Inflammatory macrophage treated with lipopolysaccharide for 4 hours (primary cell): ENCODE data around the gene PLCB1.

Experiments
- DNase-seq: peaks from one replicate; pipeline ENCODE4 v3.0.0-alpha.2; 2020

PLCB1 gene

GRCh38 chr20:8858181-8858787, 726.2 kb downstream of the PLCB1 start:
- no peak for DNase-seq

DNA sequence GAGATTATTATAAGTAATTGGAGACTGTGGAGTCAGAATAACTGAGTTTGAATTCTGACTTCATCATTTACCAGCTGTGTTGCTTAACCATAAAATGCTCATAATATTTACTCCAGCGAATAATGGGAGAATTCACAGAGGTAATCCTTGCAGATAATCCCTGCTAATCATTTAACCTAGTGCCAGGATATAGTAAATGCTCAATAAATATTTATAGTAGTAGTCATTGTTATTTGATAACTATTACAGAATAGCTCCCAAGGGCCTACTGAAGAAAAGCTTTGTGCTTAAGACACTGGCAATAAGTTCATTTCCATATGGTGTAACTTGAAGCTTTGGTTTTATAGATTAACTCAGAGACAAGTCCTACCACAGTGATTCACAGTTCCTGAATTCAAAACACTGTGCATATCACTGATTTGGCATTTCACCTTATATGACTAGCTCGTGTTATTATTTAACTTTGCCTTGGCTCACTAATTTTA, 728.0 kb downstream of the PLCB1 start:
- DNase-seq = no peak

GRCh38 chr20:8862092-8862491, 730.0 kb downstream of the PLCB1 start:
- no peak for DNase-seq

DNA sequence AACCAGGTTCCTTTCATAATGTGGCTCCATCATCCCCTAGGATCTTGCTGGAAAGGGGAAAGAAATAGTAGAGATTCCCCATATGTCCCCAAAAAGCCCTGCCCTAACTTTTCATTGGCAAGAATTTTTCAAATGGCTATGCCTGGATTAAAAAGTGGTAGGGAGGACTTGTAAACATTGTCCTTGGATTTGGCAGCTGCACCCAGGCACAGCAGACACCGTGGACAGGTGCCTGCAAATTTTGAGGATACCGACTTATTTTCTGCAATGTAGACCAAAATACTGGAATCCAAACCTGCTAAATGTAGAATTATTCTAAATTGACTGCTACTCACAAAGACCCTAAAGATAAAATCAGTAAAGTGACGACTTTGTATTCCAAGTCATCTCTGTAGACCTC, 733.6 kb downstream of the PLCB1 start:
- DNase-seq = no peak

DNA sequence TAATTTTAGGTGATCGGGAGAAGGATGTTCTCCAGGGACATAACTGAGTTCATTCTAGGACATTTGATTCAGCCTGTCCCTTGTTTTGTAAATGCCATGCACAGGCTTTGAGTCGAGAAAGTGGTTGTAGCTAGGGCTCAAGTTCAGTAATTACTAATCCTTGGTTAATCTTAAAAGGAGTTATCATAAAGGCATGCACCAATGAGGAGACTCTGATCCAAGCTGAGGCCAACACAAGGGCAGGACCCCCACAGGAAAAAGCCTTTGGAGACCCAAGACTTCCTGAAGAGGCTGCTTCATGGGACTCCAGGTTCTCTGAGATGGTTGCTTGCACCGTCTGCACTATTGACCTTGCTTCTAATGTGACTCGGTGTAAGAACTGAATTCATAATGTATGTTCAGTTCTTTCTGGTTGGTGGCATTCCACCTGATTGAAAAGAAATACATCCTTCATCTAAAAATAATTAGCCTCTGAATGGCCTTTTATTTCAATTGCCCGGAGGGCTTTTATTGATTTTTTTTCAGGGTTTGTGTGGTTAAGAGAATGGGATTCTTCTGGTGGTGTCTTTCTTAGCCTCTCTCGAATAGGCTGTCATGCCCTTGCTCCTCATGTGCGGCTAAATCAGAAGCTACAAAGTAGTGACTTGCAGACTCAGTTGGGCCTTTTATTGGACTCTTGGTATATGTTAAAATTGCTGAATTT, 735.1 kb downstream of the PLCB1 start:
- no peak for DNase-seq

- DNase-seq = no peak
These were observed 738.6 kb downstream of the PLCB1 start for GRCh38 chr20:8870652-8871051.

DNA sequence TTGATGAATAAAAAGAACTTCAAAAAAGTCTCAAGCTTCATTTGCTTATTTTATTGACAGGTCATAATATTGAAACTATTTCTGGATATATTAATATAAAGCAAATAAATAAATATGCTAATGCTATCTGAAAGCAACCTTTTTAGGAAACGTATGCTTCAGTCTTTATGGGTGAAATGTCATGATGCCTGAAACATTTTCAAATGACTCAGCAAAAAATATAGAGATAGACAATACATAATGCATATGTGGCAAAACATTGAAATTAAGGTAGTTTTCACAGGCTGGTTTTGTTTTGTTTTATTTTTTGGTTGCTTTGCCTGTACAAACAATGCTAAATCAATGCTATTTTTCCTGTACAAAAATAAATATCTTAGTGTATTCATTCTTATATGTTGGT, 742.4 kb downstream of the PLCB1 start:
- no peak for DNase-seq

GRCh38 chr20:8875586-8875985, 743.5 kb downstream of the PLCB1 start:
- DNase-seq = no peak

DNA sequence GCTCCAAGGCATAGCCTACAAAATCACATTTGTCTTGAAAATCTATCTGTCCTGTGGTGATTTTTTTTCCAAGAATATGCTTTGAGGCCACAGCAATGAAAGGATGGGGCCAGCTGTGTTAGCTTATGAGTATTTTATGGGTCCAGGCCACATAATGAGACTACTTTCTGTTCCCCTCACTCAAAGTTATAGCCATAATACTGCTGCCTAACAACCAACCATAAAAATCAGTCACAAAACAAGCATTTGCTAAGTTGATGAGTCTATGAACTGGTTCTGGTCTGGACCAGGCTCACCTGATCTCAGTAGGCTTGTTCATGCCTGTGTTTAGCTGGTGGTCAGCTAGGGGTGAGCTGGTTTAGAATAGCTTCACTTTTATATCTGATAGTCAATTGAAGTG, 744.3 kb downstream of the PLCB1 start:
- no peak for DNase-seq

- no peak for DNase-seq
These were observed 745.2 kb downstream of the PLCB1 start for GRCh38 chr20:8877294-8877693.

DNA sequence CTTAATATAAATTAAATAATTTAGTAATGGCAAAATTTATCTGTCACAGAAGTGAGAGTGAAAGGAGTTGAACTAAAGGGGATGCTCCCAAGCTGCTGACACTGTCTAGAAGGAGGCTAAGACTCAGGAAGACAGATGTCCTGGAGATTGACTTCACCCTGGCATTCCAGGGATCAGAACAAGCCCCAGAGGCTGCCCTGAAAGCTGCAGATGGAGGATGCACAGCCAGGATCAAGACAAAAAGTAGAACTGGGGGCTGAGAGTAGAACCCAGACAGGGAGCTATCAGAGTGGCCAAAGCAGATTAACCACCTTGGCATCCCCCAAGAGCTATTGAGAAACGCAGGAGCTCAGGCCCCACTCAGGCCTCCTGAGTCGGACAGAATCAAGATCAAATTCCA, 747.6 kb downstream of the PLCB1 start:
- no peak for DNase-seq

DNA sequence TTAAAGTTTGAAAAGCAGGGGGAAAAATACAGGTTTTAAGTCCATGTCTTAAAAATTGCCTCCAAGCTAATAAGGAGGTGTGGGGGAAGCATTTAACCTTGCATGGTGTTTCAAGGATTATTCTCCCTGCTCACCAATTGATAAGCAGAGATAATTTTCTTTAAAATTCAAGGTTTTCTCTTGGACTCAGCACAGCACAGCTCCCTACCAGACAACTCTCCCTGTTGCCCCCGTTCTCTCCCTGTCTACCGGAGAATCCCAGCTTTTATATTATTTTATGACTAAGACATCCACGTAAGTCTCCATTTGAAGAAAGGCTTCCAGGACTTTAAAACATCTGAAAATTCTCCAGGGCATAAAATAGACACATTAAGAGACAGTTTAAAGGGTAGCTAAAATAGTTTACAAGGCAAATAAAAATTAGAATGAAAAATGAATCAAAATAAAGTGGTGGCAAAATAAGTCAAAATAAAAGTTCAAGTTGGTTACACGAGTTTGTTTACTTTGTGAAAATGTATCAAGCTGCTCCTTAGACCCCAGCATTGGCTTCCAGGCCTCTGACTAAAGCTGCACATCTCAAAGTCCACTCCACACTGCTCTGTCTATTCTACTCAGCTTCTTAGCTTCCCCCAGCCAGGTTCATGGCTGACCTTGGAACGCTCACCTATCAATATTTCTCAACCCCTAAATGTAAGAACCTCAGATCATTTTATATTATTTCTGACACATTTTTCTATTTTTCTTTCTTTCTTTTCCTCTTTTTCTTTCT, 748.2 kb downstream of the PLCB1 start:
- no peak for DNase-seq

DNA sequence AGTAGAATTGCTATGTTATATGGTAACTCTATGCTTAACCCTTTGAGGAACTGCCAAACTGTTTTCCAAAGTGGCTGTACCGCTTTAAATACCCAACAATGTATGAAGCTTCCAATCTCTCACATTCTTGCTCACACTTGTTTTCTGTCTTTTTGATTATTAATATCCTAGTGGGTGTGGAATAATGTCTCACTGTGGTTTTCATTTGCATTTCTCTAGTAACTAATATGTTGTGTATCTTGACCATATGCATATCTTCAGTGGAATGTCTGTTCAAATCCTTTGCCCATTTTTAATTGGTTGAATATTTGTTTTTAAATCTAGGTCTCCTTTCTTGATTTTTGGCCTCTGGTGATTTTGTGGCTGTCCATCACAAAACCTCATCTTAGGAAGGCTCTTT, 759.0 kb downstream of the PLCB1 start:
- DNase-seq = no peak

GRCh38 chr20:8895472-8895871, 763.4 kb downstream of the PLCB1 start:
- DNase-seq = no peak

GRCh38 chr20:8898823-8899222, 766.8 kb downstream of the PLCB1 start:
- DNase-seq = no peak

- no peak for DNase-seq
These were observed 769.4 kb downstream of the PLCB1 start for GRCh38 chr20:8901237-8902025.

DNA sequence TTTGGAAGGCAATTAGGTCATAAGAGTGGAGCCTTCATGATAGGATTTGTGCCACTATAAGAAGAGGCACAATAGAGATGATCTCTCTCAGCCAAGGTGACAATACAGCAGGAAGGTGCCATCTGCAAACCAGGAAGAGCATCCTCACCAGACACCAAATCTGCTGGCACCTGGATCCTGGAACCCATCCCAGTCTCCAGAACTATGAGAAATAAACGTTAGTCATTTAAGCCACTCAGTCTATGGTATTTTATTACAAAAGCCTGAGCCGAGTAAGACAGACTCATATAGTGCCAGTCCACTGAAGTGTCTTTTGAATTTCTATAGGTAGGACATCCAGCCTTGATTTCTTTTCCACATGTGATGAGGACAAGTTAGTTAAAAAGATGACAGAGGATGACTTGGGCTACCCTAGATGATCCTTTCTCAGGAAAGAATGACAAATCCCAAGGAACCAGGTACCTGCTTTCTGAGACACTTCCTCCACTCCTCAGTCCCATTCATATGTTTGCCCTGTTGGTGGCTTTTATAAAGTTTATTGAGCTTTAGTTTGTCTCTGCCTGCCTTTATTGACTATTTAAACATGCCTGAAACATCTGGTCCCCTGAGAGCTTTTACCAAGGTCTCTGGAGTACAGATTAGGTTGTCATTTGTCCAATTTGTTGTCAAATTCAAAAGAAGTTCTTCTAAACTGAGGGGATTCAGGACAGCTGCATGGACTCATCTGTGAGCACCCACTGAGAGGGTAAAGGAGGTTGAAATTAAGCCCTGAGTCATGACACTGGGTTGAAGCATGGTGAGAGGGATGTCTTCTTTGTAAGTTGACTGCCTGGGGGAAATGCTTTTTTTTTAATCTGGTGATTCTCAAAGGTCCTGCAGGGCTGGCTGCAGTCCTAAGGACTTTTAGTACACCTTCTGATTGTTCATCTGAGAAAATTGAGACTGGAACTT, 771.9 kb downstream of the PLCB1 start:
- DNase-seq = no peak

DNA sequence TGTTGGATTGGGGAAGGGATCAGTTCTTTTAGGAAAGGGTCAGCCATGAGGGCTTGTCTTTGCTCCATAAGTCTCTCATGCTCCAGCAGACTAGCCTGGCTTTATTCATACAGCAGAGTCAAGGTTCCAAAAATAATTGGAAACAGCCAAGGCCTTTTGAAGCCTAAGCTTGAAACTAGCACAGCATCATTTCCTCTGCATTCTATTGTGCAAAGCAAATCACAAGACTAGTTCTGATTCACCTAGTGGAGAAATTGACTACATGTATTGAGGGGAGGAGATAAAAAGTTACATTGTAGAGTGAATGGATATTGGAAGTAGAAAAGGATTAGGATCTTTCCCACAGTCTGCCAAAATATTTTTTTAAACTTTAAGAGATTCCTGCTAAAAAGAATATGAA, 777.5 kb downstream of the PLCB1 start:
- peak; percentile 3 for DNase-seq

GRCh38 chr20:8912096-8912495, 780.0 kb downstream of the PLCB1 start:
- DNase-seq = peak; percentile 33

DNA sequence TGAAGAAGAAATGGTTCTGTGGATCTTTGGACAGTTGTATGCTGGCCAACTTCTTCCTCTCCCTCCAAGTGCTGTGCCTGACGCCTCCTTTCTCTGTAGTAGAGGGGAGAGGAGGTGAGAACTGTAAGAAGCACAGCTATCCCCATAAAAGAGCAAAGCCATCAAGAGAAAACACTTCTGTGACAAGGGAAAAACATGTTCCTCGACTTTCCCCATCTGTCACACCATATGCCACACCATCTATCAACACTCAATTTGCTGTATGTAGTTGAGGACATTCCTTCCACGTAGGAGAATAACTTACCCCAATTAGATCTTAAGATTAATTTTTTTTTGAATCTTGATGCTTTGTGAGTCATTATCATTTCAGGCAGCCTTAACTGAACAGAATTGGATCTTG, 780.7 kb downstream of the PLCB1 start:
- DNase-seq = no peak

- no peak for DNase-seq
These were observed 781.4 kb downstream of the PLCB1 start for GRCh38 chr20:8913456-8913855.

- DNase-seq = no peak
These were observed 782.4 kb downstream of the PLCB1 start for GRCh38 chr20:8914421-8914820.
